ENCODE measurements around the gene FOXO3. TPM values are rescaled to one million over a fixed set of nuclear protein-coding genes. Genes with fewer than 3 reads are reported as not detected.

FOXO3 gene
- total and polyA plus RNA-seq, 2 of the 13 experiments (the other 11 are each of a cell fraction or from before 2014, with no cell fraction given): 16.0 to 22.5 TPM

GRCh38 chr6:108596956-108597355 is 36.2 kb downstream of the FOXO3 start:
- no peaks in the 10 kb centered on the region for H3K9me3 ChIP-seq (ENCODE audit: low read length)
- no peak overlapping the region for H3K27ac ChIP-seq (ENCODE audit: extremely low read length, insufficient read depth, low read length)
- no TSS peak for BruUV-seq (replicated peaks)
- no peak overlapping the region for H3K4me3 ChIP-seq (replicated peaks in 1 of 3; ENCODE audit: insufficient read depth in 1 of 3, low read depth in 2 of 3, low read length in 3 of 3)
- no peak for TF ChIP-seq ZNF569 (CRISPR knock-in tag; IDR thresholded peaks at IDR 0.05; ENCODE audit: borderline replicate concordance)
- no peak for TF ChIP-seq SALL1 (CRISPR knock-in tag; IDR thresholded peaks at IDR 0.05)
- TF ChIP-seq ZNF441 (CRISPR knock-in tag; IDR thresholded peaks at IDR 0.05; ENCODE audit: borderline replicate concordance): no peak
- TF ChIP-seq HMG20A (CRISPR knock-in tag; IDR thresholded peaks at IDR 0.05; ENCODE audit: borderline replicate concordance): no peak
- TF ChIP-seq, protein P1, sequence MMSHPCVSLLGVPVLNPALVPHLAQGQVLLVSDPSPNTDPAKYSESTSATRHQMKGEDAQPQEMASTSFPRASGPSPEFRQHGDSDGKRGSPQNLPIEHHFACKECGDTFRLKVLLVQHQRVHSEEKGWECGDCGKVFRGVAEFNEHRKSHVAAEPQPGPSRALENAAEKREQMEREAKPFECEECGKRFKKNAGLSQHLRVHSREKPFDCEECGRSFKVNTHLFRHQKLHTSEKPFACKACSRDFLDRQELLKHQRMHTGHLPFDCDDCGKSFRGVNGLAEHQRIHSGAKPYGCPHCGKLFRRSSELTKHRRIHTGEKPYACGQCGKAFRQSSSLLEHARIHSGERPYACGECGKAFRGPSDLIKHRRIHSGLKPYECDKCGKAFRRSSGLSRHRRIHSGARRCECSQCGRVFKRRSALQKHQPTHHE (CRISPR knock-in tag; IDR thresholded peaks at IDR 0.05; ENCODE audit: borderline replicate concordance): no peak
- no peak for TF ChIP-seq IRX3 (CRISPR knock-in tag; IDR thresholded peaks at IDR 0.05; ENCODE audit: borderline replicate concordance, low read depth)
- TF ChIP-seq EZH2 (conservative IDR thresholded peaks at IDR 0.05; ENCODE audit: low read depth, low read length): no peak
- TF ChIP-seq ZNF331 (CRISPR knock-in tag; IDR thresholded peaks at IDR 0.05): no peak
- no peak for TF ChIP-seq SIN3B (IDR thresholded peaks at IDR 0.05; ENCODE audit: low read length)
- no peak for TF ChIP-seq SP1 (IDR thresholded peaks at IDR 0.05)
- TF ChIP-seq SP1 (CRISPR knock-in tag; IDR thresholded peaks at IDR 0.05): no peak
- TF ChIP-seq FOXO4 (CRISPR knock-in tag; conservative IDR thresholded peaks at IDR 0.05): no peak
- no peak for TF ChIP-seq KDM4B (CRISPR knock-in tag; IDR thresholded peaks at IDR 0.05)
- in situ Hi-C loops (cut with HindIII; ENCODE audit: extremely low pct_ligation_motif_present, low pct_unique_long_range_greater_than_20kb): no loop called here
- DNase-seq (ENCODE audit: low spot score) (no peak), ATAC-seq (no peak), FAIRE-seq (no peak)
- no peak overlapping the region for H2AFZ ChIP-seq (ENCODE audit: low read length)
- POLR2A ChIA-PET: no interaction called here
- peaks cover 87% of the 10 kb centered on the region for H3K79me2 ChIP-seq (ENCODE audit: insufficient read depth, low read length)
- peaks cover 16% of the 10 kb centered on the region; the same call in 1 of the 2 replicates for H3K4me1 ChIP-seq (ENCODE audit: insufficient read depth, low read length)
- peaks cover 0 to 10% of the 10 kb centered on the region in 2 experiments; a peak in 2 of 5 replicates for H3K36me3 ChIP-seq (replicated peaks in 1 of 2; ENCODE audit: control insufficient read depth in 1 of 2, insufficient read depth in 2 of 2, low read length in 2 of 2)
- H3K4me2 ChIP-seq (ENCODE audit: low read depth, low read length): no peak overlapping the region
- no peaks in the 10 kb centered on the region for H3K27me3 ChIP-seq (ENCODE audit: control insufficient read depth in 1 of 2, insufficient read depth in 2 of 2, low read length in 2 of 2)
- peaks cover 60% of the 10 kb centered on the region for H4K20me1 ChIP-seq (ENCODE audit: insufficient read depth, low read length)
- CTCF ChIA-PET (ENCODE audit: low intra/inter-chr PET ratio, low total read pairs): no interaction called here
- H3K9ac ChIP-seq (ENCODE audit: insufficient read depth, low read depth, low read length): no peak overlapping the region
- intact Hi-C loops (cut with micrococcal nuclease; ENCODE audit: unreplicated experiment): no loop called here
